Type B pancreatic cell (in vitro differentiated cells): Measurements from ENCODE around the gene CACNA1D. TPM values are rescaled to one million over a fixed set of nuclear protein-coding genes. Genes with fewer than 3 reads are reported as not detected.

Experiments used
- DNase-seq: peaks from one replicate; pipeline ENCODE4 v3.0.0; 2021; ENCODE audit warnings: mixed read lengths; ENCODE audit not compliant: unreplicated experiment; ENCODE audit errors: extremely low spot score
- H3K27ac Mint-ChIP-seq: 2 replicates; pipeline ENCODE4 v1.8.0; 2021; ENCODE audit warnings: mild to moderate bottlenecking, mixed read lengths
- H3K27me3 Mint-ChIP-seq: 2 replicates; pipeline ENCODE4 v1.8.0; 2021; ENCODE audit warnings: mixed read lengths
- H3K36me3 Mint-ChIP-seq: 2 replicates; pipeline ENCODE4 v1.8.0; 2021; ENCODE audit warnings: mixed read lengths
- H3K4me1 Mint-ChIP-seq: one replicate; pipeline ENCODE4 v1.8.0; 2021; ENCODE audit warnings: mixed read lengths; ENCODE audit not compliant: unreplicated experiment
- H3K4me3 Mint-ChIP-seq: 2 replicates; pipeline ENCODE4 v1.8.0; 2021; ENCODE audit warnings: mild to moderate bottlenecking, mixed read lengths
- H3K9me3 Mint-ChIP-seq: 2 replicates; pipeline ENCODE4 v1.8.0; 2021; ENCODE audit warnings: mixed read lengths
- CTCF ChIP-seq: fragments of 200-600 bp; sonication (generic); conservative IDR thresholded peaks from 2 replicates; pipeline ENCODE4 v1.5.0; 2021; ENCODE audit warnings: antibody characterized with exemption, mild to moderate bottlenecking
- total RNA-seq: library from RNA; stranded (reverse); gene quantifications from 2 replicates; pipeline ENCODE4 v1.2.1, GENCODE V29; 2021; ENCODE audit warnings: low replicate concordance

CACNA1D gene
- total RNA-seq, 1 donor from 2014 or later, result 17.4 TPM

GRCh38 chr3:53581671-53582070, 87.3 kb downstream of the CACNA1D start:
- peaks cover 11% of the 10 kb centered on the region for H3K4me1 Mint-ChIP-seq
- H3K4me3 Mint-ChIP-seq, result no peak overlapping the region
- no peaks in the 10 kb centered on the region for H3K36me3 Mint-ChIP-seq
- H3K27me3 Mint-ChIP-seq, result no peaks in the 10 kb centered on the region
- H3K9me3 Mint-ChIP-seq, result no peaks in the 10 kb centered on the region
- DNase-seq, result no peak
- no peak for TF ChIP-seq CTCF
- H3K27ac Mint-ChIP-seq, result no peak overlapping the region

GRCh38 chr3:53583161-53583690, 88.8 kb downstream of the CACNA1D start:
- Mint-ChIP-seq H3K9me3 (no peaks in the 10 kb centered on the region), H3K4me3 (no peak overlapping the region), H3K36me3 (no peaks in the 10 kb centered on the region), H3K4me1 (peaks cover 10% of the 10 kb centered on the region), H3K27me3 (no peaks in the 10 kb centered on the region), H3K27ac (no peak overlapping the region)
- TF ChIP-seq CTCF, result no peak
- DNase-seq, result no peak

- no peak for DNase-seq
- Mint-ChIP-seq H3K4me1 (peaks cover 5% of the 10 kb centered on the region), H3K27ac (no peak overlapping the region), H3K9me3 (no peaks in the 10 kb centered on the region), H3K27me3 (no peaks in the 10 kb centered on the region), H3K4me3 (no peak overlapping the region), H3K36me3 (no peaks in the 10 kb centered on the region)
- no peak for TF ChIP-seq CTCF
Measured at GRCh38 chr3:53585049-53585448, 90.6 kb downstream of the CACNA1D start.

- Mint-ChIP-seq H3K36me3 (no peaks in the 10 kb centered on the region), H3K27ac (no peak overlapping the region), H3K27me3 (no peaks in the 10 kb centered on the region), H3K9me3 (no peaks in the 10 kb centered on the region), H3K4me3 (no peak overlapping the region), H3K4me1 (peaks cover 5% of the 10 kb centered on the region)
- TF ChIP-seq CTCF, result no peak
- DNase-seq, result no peak
Measured at GRCh38 chr3:53585627-53586026, 91.2 kb downstream of the CACNA1D start.

GRCh38 chr3:53588122-53588521, 93.7 kb downstream of the CACNA1D start:
- no peak for DNase-seq
- Mint-ChIP-seq H3K4me3 (no peak overlapping the region), H3K4me1 (peaks cover 5% of the 10 kb centered on the region), H3K9me3 (no peaks in the 10 kb centered on the region), H3K27me3 (no peaks in the 10 kb centered on the region), H3K36me3 (no peaks in the 10 kb centered on the region), H3K27ac (no peak overlapping the region)
- no peak for TF ChIP-seq CTCF

- Mint-ChIP-seq H3K27me3 (no peaks in the 10 kb centered on the region), H3K9me3 (no peaks in the 10 kb centered on the region), H3K36me3 (no peaks in the 10 kb centered on the region), H3K27ac (no peak overlapping the region), H3K4me1 (peaks cover 5% of the 10 kb centered on the region), H3K4me3 (no peak overlapping the region)
- TF ChIP-seq CTCF, result no peak
- DNase-seq, result no peak
Measured at GRCh38 chr3:53589201-53589600, 94.8 kb downstream of the CACNA1D start.
